Lower leg skin (tissue), 3 donors: ENCODE data around the gene SH3RF1.

Experiments
- CTCF ChIP-seq, 3 donors: fragments of 450-650 bp; IDR thresholded peaks; one replicate each; pipeline ENCODE4 v1.5.1; 2016; ENCODE audit warnings: antibody characterized with exemption in 3 of 3, mild to moderate bottlenecking in 3 of 3, moderate library complexity in 2 of 3
- POLR2A ChIP-seq, 2 donors: fragments of 450-650 bp; IDR thresholded peaks; one replicate each; pipeline ENCODE4 v1.6.1; 2016 to 2017; ENCODE audit warnings: antibody characterized with exemption in 2 of 2, mild to moderate bottlenecking in 1 of 2, moderate library complexity in 1 of 2

- TF ChIP-seq CTCF (IDR thresholded peaks at IDR 0.05) (no peak), POLR2A (IDR thresholded peaks at IDR 0.05) (no peak)
Observed at GRCh38 chr4:169131556-169132208, 139.1 kb downstream of the SH3RF1 start.
